HPDE6-E6E7 (cell line): ENCODE results near the gene ACTR1A.
"Not testable (repeated sequence)": the region's sequence is repeated elsewhere in the genome, so short reads cannot be mapped to it uniquely, and the experiment has no call there.

Experiments used
- DNase-seq: peaks from one replicate; pipeline ENCODE4 v3.0.0; 2011; ENCODE audit warnings: missing footprints; ENCODE audit errors: extremely low spot score

ACTR1A gene

DNA sequence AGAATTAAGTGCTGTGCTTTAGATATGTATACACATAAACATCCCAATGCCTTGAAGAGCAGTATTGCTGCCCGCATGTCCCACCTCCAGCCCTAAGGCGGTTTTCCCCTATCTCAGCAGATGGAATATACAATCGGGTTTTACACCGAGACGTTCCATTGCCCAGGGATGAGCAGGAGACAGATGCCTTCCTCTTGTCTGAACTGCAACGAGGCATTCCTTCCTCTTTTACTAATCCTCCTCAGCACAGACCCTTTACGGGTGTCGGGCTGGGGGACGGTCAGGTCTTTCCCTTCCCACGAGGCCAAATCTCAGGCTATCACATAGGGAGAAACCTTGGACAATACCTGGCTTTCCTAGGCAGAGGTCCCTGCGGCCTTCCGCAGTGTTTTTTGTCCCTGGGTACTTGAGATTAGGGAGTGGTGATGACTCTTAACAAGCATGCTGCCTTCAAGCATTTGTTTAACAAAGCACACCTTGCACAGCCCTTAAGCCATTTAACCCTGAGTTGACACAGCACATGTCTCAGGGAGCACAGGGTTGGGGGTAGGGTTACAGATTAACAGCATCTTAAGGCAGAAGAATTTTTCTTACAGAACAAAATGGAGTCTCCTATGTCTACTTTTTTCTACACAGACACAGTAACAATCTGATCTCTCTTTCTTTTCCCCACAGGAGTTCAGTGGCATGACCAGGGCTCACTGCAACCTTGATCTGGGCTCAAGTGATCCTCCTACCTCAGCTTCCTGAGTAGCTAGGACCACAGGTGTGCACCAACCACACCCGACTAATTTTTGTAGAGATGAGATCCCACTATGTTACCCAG, 47.6 kb downstream of the ACTR1A start:
- DNase-seq: not testable (repeated sequence)

DNA sequence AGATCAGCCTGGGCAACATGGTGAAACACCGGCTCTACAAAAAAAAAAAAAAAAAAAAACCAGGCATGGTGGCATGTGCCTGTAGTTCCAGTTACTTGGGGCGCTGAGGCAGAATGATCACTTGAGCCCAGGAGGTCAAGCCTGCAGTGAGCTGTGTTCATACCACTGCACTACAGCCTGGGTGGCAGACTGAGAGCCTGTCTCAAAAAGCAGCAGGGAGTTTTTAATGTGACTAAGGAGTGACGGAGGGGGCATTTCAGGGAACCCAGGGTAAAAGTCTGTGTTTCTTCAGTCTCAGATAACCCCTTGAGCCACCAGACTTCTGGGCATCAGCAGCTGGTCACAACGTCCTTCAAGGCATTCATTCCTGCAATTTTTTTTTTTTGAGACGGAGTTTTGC, 49.0 kb downstream of the ACTR1A start:
- DNase-seq: no peak

DNA sequence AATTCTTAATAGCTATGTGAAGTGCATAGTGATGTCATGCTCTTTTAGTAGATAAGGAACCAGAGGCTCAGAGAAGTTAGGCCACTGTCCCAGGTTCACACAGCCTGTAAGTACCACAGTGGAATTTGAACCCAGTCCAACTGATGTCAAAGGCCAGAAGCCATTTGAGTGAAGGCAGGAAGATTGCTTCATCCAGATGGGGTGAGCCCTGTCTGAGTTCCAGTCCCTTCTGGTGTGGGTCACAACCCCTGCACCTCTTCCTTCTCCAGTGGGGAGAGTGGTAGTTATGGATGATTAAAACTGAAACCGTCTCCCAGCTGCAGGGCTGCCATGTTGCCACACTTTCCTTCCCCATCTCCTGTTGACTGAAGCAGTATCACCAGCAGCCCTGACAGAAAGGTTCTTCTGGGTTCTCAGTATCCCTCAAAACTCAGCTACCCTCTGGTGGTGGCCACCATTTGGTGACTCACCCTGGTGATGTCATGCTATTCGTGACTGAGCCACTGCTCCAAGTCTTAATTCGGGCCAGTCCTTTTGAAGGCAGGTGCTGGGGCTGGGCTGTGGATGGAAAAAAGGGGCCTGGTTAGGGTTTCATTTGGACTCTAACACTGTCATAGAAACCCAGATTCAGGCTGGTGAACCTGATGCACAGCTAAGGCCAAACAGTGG, 49.7 kb downstream of the ACTR1A start:
- no peak for DNase-seq

DNA sequence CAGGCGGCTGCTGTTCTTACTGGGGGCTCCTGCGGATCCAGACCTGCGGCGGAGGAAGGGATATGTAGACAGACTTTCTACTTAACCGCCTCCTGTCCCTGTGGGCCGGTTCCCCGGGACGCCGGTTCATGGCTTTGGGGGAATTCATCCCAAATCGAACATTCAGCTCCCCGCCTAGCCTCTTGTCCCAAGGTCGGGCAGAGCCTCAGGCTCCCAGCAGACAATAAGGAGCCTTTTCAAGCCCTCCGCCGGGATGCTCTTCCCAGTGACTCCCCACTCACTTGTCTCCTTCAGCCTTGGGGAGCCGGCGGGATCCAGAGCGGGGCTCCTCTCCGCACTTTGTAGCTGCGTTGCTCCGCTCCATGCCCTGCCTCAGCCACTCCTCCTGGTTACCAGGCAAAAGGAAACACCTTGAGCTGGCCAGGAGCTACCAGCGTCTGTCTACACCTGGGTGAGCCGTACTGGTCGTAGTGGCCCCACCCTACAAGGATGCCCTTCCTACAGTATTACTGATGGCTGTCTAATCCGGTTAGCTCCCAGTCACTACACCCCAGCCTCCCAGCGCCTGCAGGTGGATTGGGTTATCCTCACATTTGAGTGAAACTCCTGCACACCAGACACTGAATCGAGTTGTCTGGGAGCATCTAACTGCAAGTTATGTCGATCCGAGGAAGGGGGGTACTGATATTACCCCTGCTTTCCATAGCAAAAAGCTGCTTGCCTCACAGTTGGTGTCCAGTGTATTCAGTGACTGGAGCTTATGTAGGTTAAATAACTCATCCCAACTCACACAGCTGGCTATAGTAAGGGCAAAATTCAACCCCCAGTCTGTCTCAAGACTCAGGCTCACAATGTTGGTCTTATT, 51.2 kb downstream of the ACTR1A start, which contains the start of gene C10orf95:
TSS of gene C10orf95 (minus strand) at position 439 of the 865 bp plus-strand sequence. CDS start 450 bp downstream, outside the sequence.
- no peak for DNase-seq

DNA sequence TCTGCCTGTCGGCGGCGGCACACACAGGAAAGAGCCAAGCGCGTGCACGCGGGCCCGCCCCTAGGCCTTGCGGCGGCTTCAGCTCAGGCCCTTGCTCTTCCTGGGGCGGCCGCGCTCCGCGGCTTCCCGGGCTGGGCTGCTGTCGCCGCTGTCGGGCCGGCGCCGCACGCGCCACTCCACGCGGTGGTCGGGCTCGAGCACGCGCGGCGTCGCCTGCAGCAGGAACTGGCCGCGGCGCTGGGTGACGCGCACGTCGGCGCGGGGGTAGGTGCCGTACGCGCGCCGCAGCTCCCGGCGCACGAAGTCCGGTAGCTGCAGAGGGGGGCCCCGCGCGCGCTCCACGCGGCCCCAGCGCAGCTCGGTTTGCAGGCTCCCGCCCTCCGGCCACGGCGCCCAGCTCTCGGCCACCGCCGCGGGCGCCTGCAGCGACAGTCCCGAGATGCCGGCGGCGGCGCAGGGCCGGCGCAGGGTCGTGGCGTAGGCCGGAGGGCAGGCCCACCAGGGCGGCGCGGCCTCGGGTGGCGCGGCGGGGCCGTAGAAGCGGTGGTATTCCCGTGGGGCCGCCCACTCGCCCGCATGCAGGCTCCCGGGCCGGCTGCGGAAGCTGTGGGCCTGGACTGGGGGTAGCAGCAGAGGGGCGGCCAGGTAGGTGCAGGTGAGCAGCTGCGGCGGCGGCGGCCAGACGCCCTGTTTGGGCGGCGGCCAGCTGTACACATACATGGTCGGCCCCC, 52.0 kb downstream of the ACTR1A start:
- peak; percentile 67 for DNase-seq

DNA sequence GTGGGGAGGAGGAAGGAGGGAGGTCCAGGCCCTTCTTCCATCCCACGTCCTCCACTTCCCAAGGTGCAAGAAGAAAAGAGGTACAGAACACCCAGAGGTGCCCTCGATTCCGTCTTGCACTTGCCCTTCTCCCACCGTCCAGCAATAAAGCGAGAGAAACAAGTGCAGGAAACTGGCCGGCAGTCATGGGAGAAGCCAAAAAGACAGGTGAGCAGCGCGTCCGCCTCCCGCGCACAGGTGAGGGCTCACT, 52.5 kb downstream of the ACTR1A start:
- no peak for DNase-seq

DNA sequence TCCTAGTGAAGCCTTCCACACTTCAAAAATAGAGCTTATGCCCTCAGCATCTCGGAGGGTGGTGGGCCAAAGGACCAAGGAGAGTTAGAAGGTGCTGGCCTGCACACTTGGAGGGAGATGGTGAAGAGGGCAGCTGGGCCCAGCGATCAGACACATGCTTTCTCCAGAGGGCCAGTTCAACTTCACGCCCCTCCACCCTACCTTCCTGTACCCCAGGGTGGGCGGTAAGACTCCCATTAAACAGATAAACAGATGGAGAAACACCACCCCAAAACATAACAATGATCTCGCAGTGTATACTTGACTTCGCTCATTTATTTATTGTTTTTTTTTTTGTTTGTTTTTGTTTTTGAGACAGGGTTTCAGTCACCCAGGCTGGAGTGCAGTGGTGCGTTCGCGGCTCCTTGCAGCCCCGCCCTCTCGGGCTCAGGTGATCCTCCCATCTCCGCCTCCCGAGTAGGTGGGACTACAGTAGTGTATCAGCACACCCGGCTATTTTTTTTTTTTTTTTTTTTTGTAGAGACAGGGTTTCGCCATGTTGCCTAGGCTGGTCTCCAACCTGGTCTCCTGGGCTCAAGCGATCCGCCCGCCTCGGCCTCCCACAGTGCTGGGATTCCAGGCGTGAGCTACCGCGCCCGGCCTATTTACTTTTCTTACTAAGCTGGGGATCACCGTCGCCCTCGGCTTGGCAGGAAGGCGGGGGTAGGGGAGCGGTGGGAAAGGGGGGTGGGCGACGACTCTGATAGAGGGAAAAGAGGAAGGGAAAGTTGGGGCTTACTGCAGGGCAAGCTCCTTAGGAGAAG, 53.0 kb downstream of the ACTR1A start:
- DNase-seq: no peak

DNA sequence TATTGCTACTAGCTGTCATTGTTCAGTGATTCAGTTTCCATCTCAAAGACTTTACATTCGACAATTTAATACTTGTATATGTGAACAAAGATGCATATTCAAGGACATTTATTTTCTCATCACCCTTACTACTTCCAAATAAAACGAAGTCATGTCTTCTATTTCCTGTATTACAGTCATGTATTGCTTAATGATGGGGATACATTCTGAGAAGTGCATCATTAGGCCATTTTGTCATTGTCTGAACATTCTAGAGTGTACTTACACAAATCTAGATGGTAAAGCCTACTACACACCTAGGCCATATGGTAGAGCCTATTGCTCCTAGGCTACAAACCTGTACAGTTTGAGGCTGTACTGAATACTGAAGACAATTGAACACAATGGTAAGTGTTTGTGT, 57.7 kb downstream of the ACTR1A start:
- DNase-seq: no peak

DNA sequence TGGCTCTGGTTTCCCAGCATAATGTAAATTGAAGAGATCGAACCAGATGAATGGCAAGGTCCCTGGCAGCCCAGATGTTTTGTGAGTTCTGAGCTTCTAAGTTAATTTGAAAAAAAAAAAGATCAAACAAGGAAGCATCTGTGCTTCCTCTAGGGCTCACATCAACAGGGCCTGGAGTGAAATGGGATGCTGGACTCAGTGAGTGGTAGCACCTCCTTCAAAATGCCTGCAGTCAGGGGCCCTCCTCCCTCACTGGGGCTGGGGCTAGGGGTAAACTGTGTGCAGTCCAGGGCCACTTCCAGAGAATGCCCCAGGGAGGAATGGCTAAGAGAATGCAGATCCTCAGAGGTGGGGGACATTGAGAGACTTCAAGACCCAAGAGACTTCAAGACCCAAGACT, 64.1 kb downstream of the ACTR1A start:
- DNase-seq: no peak

DNA sequence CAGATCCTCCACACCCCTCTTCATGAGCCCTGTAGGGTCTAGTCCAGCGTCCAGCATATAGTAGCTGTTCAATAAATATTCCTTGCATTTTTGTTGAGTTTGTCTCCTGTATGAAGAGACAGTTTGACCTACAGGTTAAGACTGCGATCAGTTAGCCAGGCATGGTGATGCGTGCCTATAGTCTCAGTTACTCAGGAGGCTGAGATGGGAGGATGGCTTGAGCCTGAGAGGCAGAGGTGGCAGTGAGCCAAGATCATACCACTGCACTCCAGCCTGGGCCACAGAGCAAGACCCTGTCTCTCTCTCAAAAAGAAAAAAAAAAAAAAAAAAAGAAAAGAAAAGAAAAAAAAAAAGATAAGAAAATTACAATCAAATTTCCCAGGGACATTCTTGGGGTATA, 65.0 kb downstream of the ACTR1A start:
- DNase-seq: no peak

DNA sequence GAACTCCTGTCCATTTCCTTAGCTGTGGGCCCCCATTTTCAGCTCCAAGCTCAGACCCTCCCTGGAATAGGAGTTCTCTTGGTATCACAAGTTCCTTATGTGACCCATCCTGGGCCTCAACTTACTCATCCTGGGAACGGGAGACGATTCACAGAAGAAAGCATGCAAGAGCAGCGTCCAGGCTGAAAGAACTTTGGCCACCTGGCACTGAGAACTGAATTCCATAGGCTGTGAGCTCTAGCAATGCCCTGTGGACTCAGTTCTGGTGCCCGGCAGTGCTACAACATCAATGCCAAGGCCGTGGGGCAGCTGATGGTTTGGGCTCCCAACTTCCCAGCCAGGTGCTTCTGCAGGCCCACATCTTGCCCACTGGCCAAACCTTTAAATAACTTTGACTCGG, 66.2 kb downstream of the ACTR1A start:
- no peak for DNase-seq

DNA sequence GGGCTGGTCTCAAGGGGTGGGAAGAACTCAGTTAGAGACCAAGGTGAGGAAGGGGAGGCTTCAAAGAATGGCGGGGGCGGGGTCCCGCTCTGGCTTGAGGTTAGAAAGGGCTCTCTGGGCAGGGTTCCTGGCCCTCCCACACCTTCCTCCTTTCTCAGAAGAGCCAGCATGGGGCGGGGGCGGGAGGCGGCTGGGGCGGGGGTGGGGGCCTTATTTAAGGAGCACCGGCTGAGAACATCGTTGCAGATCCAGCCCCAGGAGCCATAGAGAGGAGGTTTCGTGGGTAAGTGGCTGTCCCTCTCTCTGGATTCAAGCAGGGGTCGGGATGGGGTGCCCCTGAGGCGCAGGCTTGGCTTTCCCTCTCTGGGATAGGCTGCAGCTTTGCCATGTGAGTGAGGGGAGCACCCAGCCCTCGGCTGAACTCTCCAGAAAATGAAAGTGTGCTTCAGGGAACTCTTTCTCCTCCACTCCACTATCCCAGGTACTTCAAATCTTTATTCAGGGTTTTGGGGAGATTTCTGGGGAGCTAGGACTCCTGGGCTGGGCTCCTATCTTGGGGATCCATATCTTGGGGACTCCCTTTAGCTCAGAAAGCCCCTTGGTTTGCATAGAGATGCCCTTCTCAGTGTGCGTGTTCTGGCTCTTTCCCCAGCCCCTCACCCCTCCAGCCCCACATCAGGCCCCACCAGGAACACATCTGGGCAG, 66.8 kb downstream of the ACTR1A start:
- no peak for DNase-seq

DNA sequence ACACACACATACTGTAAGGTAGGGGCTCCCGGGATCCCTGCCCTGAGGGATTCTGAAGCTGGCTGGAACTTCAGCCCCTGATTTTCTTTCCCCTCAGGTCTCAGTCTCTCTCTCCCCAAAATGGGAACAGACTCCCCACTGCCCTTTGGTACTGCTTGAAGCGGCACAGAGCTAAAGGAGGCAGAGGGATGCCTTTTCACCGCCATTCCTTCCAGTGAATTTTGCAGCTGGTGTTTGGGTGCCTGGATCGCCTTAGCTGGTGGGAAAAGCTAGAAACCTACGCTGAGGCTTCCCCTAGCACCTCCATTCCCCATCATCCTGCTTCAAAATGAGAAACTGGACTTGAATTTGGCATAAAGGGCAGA, 67.4 kb downstream of the ACTR1A start:
- no peak for DNase-seq

DNA sequence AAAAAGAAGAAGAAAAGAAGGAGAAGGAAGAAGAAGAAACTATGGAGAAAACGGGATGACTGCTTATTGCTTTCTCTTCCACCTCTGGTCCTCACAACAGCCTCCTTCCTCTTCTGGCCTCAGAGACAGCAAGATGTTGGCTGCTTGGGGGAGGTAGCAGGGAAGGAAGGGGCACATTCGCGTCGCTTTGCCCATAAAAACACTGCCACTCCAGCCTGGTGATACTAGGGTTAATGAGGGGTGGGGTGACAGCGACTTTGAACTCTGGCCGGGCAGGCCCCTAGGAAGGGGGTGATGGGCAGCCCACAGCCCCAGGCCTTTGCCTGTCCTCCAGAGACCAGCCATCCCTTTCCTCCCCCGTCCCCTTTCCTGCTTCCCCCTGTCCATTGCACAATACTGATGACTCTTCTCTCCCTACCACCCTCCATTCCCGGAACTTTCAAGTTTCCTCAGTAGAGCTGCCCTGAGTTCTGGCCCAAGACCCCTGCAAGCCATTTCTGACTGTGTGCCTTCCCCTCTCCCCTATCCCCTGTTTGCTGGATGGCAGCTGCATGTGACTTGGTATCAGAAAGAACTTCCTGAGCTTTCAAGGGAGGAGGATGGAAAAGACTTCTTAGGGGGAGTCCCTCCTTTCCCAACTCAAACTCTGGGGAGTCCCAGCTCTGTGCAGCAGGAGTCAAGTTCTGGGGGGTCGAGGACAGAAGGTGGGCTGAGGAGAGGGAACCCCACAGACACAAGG, 67.9 kb downstream of the ACTR1A start:
- no peak for DNase-seq

DNA sequence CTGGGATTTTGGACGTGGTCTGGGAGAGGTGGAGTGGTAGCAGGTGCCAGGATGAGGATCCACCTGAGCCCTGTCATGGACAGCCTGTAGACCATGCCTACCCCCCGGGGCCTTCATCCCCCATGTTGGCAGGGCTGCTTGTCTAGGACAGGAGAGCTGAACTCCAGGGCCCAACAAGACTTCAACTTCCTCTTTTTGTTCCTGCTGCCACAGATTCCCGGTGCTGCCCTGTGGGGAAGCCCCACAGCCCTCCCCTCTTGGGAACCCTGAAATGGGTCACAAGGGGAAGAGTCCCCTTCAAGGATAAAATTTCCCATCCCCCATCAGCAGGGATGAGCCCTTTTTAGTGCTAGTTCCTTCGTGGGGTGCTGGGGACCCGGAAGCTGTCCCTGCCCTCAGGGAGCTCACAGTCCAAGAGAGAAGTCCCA, 68.9 kb downstream of the ACTR1A start:
- no peak for DNase-seq

DNA sequence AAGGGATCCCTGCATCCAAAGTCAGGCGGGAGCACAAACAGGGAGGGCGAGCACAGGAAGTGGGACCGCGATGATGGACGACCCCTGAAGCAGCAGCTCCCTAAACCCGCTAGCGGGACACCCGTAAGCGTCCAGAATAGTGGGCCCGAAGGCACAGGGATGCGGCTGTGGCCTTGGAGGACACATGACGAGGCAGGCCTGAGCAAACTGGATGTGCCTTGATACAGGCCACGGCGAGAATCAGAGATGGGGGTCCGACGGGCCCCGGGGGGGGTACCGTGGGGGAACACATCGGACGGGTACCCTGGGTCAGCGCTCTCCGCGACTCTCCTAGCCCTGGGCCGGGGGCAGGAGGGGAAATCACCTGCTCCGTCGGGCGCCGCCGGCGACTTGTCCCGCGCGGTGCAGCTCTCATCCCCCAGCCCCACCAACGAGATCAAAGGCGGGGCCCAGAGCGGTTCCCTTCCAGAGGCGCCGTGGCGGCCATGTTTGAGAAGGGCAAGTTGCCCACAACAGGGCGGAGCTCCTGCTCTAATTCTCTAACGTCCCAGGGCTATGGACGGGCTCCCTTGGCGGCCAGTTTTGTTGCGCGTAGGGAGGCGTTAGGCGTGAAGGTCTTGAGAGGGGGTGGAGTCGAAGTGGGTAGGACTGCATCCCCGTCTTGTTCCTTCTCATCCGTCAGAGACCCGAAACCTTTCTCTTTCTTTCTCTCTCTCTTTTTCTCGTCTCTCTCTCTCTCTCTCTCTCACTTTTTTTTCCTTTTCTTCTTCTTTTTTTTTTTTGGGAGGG, 70.2 kb downstream of the ACTR1A start, which contains the start of gene CUEDC2:
TSS of gene CUEDC2 (minus strand) at position 413 of the 789 bp plus-strand sequence. CDS start 7,386 bp downstream, outside the sequence.
- peak; percentile 94 for DNase-seq

DNA sequence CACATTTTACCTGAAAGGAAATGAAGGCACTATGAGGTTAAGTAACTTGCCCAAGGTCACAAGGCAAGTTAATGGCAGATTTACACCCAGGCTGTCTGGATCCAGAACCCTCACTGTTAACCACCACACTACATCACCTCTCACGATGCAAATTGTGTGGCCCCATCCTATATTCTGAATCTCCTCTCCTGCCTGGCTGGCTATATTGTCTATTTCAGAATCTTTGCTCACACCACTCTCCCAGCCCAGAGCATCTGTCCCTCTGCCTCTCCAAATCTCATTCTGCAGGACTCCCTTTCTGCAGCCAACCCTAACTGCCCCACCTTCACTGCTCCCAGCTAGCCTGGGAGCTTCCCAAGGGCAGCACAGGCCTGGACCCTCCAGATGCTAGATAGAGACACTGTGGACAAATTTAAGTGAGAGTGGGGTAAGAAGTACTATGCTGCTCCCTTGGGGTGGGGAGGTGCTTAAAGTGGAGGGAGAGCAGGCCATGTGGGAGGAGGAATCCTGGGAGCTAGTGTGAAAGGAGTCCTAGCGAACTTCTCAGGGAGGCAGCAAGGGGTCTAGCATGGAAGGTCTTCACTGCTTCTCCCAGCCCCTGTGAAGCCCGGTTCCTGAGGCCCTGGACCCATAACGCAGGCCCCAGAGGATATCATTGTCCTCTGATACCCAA, 70.9 kb downstream of the ACTR1A start:
- DNase-seq: no peak

DNA sequence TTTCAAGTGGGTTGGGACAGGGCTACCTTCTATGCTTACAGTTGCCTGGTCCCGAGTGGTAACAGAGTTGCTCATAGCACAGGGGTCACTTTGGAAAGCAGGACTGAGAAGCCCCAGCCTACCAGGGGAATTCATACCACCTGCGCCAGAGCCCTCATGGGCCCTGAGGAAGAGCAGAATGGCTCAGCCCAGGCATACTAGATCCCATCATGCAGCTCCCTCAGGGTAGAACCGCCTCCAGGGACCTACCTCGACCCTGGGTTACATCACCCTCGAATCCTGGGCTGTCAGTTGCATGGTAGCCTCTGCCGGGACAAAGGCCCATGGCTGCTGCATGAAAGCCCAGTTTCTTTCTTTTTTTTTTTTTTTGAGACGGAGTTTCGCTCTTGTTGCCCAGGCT, 73.0 kb downstream of the ACTR1A start:
- no peak for DNase-seq
